ENCODE data around the gene KLHL2. TPM values are rescaled to one million over a fixed set of nuclear protein-coding genes. Genes with fewer than 3 reads are reported as not detected.

Gene KLHL2
- total RNA-seq, 4 donors from 2014 or later, result 18.0 to 26.7 (median 23.8) TPM

DNA sequence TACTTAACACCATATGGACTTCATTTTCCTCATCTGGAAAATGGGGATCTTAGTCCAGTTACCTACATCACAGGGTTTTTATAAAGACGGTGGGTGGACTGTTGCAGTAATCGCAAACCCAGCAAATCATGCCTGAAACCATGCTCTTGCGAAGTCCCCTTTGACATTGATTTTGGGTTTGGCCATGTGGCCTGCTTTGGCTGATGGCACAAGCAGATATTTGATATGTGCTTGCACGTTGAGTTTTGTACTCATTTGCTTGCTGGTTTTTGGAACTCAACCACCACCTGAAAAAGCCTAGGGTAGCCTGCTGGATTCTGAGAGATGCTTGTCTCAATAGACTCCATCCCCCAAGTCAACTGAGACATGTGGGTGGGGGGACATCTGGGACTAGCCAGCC lies 14.4 kb upstream of the KLHL2 start:
- DNase-seq (ENCODE audit: low spot score in 2 of 2), result no peak
- H3K4me3 ChIP-seq, result no peak overlapping the region
- H3K4me1 ChIP-seq, result no peaks in the 10 kb centered on the region
- H3K27ac ChIP-seq, result no peak overlapping the region
- TF ChIP-seq POLR2A (IDR thresholded peaks at IDR 0.05), result no peak
- no peak for TF ChIP-seq EP300 (IDR thresholded peaks at IDR 0.05)
- TF ChIP-seq, protein P1, sequence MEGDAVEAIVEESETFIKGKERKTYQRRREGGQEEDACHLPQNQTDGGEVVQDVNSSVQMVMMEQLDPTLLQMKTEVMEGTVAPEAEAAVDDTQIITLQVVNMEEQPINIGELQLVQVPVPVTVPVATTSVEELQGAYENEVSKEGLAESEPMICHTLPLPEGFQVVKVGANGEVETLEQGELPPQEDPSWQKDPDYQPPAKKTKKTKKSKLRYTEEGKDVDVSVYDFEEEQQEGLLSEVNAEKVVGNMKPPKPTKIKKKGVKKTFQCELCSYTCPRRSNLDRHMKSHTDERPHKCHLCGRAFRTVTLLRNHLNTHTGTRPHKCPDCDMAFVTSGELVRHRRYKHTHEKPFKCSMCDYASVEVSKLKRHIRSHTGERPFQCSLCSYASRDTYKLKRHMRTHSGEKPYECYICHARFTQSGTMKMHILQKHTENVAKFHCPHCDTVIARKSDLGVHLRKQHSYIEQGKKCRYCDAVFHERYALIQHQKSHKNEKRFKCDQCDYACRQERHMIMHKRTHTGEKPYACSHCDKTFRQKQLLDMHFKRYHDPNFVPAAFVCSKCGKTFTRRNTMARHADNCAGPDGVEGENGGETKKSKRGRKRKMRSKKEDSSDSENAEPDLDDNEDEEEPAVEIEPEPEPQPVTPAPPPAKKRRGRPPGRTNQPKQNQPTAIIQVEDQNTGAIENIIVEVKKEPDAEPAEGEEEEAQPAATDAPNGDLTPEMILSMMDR (IDR thresholded peaks at IDR 0.05), result no peak
- 80 to 94% methylated on average over 4 of the region's 4 CpGs for WGBS, 2 donors
- H3K27me3 ChIP-seq, result no peaks in the 10 kb centered on the region
- H3K36me3 ChIP-seq, result no peaks in the 10 kb centered on the region
- no peaks in the 10 kb centered on the region for H3K9me3 ChIP-seq

DNA sequence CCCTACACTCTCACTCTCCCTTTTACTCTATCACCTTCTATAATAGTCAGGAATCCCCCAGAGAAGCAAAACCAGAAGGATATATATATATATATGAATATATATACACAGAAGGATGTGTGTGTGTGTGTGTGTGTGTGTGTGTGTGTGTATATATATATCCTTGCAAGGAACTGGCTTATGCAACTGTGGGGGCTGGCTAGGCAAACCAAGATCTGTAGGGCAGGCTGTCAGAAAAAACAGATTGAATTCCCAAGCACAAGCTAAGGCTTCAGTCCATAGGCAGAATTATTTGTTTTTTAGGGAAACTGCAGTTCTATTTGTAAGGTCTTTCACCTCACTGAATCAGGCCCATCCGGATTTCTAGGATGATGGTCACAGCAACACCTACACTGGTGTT lies 13.0 kb upstream of the KLHL2 start:
- WGBS, 2 donors, result 90 to 93% methylated on average over 1 of the region's 1 CpG
- DNase-seq (ENCODE audit: low spot score in 2 of 2), result no peak
- H3K9me3 ChIP-seq, result no peaks in the 10 kb centered on the region
- TF ChIP-seq, protein P1 (IDR thresholded peaks at IDR 0.05), result no peak
- no peak for TF ChIP-seq EP300 (IDR thresholded peaks at IDR 0.05)
- no peak for TF ChIP-seq POLR2A (IDR thresholded peaks at IDR 0.05)
- H3K36me3 ChIP-seq, result no peaks in the 10 kb centered on the region
- no peaks in the 10 kb centered on the region for H3K27me3 ChIP-seq
- H3K4me1 ChIP-seq, result no peaks in the 10 kb centered on the region
- no peak overlapping the region for H3K4me3 ChIP-seq
- H3K27ac ChIP-seq, result no peak overlapping the region

DNA sequence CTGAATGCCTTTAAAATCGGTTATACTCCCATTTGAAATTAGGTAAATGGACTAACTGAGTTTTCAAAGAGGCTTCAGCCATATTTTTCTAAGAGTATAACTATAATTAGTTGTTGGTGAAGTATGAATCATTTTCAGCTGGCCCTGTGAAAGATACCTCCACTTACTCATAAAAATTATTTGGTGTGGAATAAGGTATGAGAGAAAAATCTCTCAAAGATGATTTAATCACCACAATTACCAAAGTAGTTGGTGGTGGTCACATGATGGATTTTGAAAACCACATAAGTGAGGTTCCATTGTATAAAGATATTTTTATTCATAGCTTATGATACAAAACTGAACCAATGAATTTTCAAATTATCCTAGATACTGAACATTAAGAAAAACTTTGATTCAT lies 9.0 kb upstream of the KLHL2 start:
- TF ChIP-seq, protein P1 (IDR thresholded peaks at IDR 0.05), result no peak
- TF ChIP-seq POLR2A (IDR thresholded peaks at IDR 0.05), result no peak
- TF ChIP-seq EP300 (IDR thresholded peaks at IDR 0.05), result no peak
- H3K27ac ChIP-seq, result no peak overlapping the region
- no peaks in the 10 kb centered on the region for H3K4me1 ChIP-seq
- 79 to 86% methylated on average over 1 of the region's 1 CpG for WGBS, 2 donors
- DNase-seq (ENCODE audit: low spot score in 2 of 2), result no peak
- no peaks in the 10 kb centered on the region for H3K9me3 ChIP-seq
- H3K36me3 ChIP-seq, result no peaks in the 10 kb centered on the region
- H3K4me3 ChIP-seq, result no peak overlapping the region
- H3K27me3 ChIP-seq, result no peaks in the 10 kb centered on the region

DNA sequence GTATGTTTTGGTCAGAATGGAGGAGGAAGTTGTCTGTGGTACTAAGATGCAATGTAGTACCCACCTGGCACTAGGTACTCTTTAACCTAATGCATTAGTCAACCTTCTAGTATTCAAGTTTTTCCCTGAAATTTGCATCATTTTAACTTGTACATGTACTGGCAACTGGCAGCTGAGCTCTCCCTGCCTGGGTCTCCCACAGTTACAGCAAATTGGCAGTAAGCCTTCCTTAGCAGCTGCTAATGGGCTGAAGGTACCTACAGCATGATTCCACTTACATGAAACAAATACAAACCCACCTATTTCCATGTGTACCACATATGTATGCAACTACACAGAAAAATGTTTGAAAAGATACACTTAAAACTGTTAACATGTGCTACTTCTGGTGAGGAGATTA lies 8.1 kb upstream of the KLHL2 start:
- Histone ChIP-seq H3K36me3 (no peaks in the 10 kb centered on the region), H3K27me3 (no peaks in the 10 kb centered on the region), H3K9me3 (no peaks in the 10 kb centered on the region), H3K27ac (no peak overlapping the region), H3K4me1 (no peaks in the 10 kb centered on the region), H3K4me3 (no peak overlapping the region)
- no peak for DNase-seq (ENCODE audit: low spot score in 2 of 2)
- TF ChIP-seq POLR2A (IDR thresholded peaks at IDR 0.05) (no peak), EP300 (IDR thresholded peaks at IDR 0.05) (no peak)
- TF ChIP-seq, protein P1 (IDR thresholded peaks at IDR 0.05), result no peak

DNA sequence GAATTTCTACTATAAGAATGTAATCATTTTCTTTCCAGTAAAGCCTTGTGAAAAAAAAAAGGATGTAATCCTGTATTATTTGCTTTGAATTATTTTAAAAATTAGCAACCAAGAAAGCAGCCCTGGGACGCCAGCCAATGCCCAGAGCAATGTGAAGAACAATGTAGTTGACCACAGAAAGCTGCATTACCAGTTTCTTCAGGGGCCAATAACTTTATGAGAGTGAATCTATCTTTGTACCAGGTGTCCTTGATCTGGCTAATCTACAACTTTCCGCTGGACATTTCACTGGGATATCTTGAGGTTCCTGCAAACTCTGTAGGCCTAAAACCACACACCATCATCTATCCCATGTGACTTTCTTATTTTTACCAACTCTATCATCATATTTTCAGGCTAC lies 7.6 kb upstream of the KLHL2 start:
- TF ChIP-seq, protein P1 (IDR thresholded peaks at IDR 0.05), result no peak
- TF ChIP-seq EP300 (IDR thresholded peaks at IDR 0.05), result no peak
- no peak for TF ChIP-seq POLR2A (IDR thresholded peaks at IDR 0.05)
- Histone ChIP-seq H3K4me1 (no peaks in the 10 kb centered on the region), H3K36me3 (no peaks in the 10 kb centered on the region), H3K9me3 (no peaks in the 10 kb centered on the region), H3K4me3 (no peak overlapping the region), H3K27ac (no peak overlapping the region), H3K27me3 (no peaks in the 10 kb centered on the region)
- no peak for DNase-seq (ENCODE audit: low spot score in 2 of 2)
- WGBS, 2 donors, result 91 to 99% methylated on average over 2 of the region's 2 CpGs

All from tibial nerve (tissue), 4 donors.